ENCODE measurements around the gene ILRUN. TPM values are rescaled to one million over a fixed set of nuclear protein-coding genes. Genes with fewer than 3 reads are reported as not detected.

The ILRUN gene
- total RNA-seq, 4 donors from 2014 or later = 34.8 to 81.0 (median 52.9) TPM

DNA sequence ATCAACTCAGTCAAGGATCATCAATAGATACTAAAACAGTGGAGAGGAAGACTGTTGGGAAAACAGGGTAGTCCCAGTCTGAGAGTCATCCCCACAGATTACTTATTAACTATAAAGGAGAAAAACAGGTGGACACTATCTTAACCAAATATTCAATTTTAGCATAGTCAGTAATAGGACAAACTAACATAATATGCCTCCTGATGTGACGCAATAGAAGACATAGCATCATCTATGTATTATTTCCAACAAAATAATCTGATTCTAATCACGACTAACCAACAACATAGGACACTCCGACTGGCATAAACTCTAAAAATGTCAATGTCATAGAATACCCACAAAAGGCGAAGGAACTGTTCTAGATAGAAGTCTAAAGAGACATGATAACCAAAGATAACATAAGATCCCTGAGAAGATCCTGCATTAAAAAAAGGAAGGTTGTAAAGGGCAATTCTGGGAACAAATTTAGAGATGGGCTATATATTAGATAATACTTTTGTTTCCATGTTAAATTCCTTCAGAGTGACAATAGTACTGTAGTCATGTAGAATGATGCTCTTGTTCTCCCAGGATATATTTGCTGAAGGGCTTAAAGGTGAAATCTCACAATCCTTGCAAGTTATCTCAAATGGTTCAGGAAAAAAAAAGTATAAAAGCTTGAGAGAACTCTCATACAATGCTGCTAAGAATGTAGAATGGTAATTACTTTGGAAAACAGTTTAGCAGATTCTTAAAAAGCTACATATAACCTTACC is 28.9 kb downstream of the ILRUN start:
- Histone ChIP-seq H3K9me3 (no peaks in the 10 kb centered on the region), H3K27ac (no peak overlapping the region), H3K36me3 (no peaks in the 10 kb centered on the region), H3K27me3 (no peaks in the 10 kb centered on the region), H3K4me1 (peaks cover 0 to 48% (median 39%) of the 10 kb centered on the region in 4 donors), H3K4me3 (no peak overlapping the region)
- intact Hi-C loops (cut with DNase I; ENCODE audit: low total_unique reads) = no loop called here
- TF ChIP-seq POLR2AphosphoS5 (IDR thresholded peaks at IDR 0.05) (no peak), EP300 (IDR thresholded peaks at IDR 0.05; ENCODE audit: low read depth) (no peak), POLR2A (IDR thresholded peaks at IDR 0.05) (no peak)
- TF ChIP-seq, protein P1, sequence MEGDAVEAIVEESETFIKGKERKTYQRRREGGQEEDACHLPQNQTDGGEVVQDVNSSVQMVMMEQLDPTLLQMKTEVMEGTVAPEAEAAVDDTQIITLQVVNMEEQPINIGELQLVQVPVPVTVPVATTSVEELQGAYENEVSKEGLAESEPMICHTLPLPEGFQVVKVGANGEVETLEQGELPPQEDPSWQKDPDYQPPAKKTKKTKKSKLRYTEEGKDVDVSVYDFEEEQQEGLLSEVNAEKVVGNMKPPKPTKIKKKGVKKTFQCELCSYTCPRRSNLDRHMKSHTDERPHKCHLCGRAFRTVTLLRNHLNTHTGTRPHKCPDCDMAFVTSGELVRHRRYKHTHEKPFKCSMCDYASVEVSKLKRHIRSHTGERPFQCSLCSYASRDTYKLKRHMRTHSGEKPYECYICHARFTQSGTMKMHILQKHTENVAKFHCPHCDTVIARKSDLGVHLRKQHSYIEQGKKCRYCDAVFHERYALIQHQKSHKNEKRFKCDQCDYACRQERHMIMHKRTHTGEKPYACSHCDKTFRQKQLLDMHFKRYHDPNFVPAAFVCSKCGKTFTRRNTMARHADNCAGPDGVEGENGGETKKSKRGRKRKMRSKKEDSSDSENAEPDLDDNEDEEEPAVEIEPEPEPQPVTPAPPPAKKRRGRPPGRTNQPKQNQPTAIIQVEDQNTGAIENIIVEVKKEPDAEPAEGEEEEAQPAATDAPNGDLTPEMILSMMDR (IDR thresholded peaks at IDR 0.05) = no peak
- in situ Hi-C loops (cut with MboI; ENCODE audit: low pct_ligation_motif_present in 1 of 4, low pct_unique_long_range_greater_than_20kb in 1 of 4, low sequenced_read_pairs in 3 of 4) = no loop called here
- 77 to 82% methylated on average over 4 of the region's 4 CpGs for WGBS, 2 donors (ENCODE audit: low coverage in 1 of 2)
- DNase-seq = no peak

DNA sequence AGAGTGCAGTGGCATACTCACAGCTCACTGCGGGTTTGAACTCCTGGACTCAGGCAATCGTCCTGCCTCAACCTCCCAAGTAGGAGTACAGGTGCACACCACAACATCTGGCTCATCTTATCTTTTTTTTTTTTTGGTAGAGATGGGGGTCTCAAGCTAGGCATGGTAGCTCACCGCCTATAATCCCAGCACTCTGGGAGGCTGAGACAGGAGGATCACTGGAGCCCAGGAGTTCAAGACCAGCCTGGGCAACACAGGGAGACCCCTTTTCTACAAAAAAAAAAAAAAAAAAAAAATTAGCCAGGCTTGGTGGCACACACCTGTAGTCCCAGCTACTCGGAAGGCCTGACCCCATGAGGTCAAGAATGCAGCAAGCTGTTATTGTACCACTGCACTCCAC is 31.5 kb downstream of the ILRUN start:
- WGBS, 2 donors (ENCODE audit: low coverage in 1 of 2) = 87 to 90% methylated on average over 4 of the region's 4 CpGs
- Histone ChIP-seq H3K27me3 (no peaks in the 10 kb centered on the region), H3K4me3 (no peak overlapping the region), H3K27ac (peak overlapping the region in 3 of 4 donors; percentile 34 to 60 (median 42)), H3K9me3 (no peaks in the 10 kb centered on the region), H3K4me1 (peaks cover 0 to 32% (median 23%) of the 10 kb centered on the region in 4 donors), H3K36me3 (no peaks in the 10 kb centered on the region)
- in situ Hi-C loops (cut with MboI; ENCODE audit: low pct_ligation_motif_present in 1 of 4, low pct_unique_long_range_greater_than_20kb in 1 of 4, low sequenced_read_pairs in 3 of 4) (no loop called here), intact Hi-C loops (cut with DNase I; ENCODE audit: low total_unique reads) (no loop called here)
- DNase-seq = no peak
- TF ChIP-seq, protein P1 (IDR thresholded peaks at IDR 0.05) = no peak
- TF ChIP-seq POLR2AphosphoS5 (IDR thresholded peaks at IDR 0.05) (no peak), POLR2A (IDR thresholded peaks at IDR 0.05) (no peak), EP300 (IDR thresholded peaks at IDR 0.05; ENCODE audit: low read depth) (no peak)

DNA sequence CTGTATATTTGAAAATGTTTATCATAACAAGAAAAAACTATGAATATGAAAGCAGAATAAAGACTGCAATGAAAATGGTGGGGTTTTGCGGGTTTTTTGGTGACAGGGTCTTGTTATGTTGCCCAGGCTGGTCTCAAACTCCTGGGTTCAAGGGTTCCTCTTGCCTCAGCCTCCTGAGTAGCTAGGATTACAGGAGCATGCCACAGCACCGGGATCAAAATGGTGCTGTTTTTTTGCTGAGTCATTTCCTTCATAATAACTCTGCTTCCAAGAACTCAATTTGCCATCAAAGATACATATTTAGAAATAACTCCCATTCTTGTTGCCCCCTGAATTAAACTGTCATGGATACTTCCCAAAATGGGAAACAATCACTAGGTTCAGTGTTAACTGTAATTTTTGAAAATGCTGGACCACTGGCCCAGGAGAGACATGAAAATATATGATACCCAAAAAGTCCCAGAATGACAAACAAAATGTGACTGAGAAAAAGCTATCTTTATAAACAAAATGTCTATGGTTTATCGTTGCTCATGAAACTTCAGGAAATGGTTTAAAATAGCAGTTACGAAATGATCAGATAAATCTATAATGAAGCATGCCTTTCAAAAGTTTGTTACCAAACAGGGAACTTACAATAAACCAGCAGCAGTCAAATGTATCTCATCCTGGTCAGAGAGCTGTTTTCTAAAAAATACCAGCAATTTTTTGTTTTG is 32.2 kb downstream of the ILRUN start:
- Histone ChIP-seq H3K27ac (peak overlapping the region; percentile 34 to 60 (median 44)), H3K9me3 (no peaks in the 10 kb centered on the region), H3K36me3 (no peaks in the 10 kb centered on the region), H3K4me1 (peaks cover 0 to 32% (median 23%) of the 10 kb centered on the region in 4 donors), H3K4me3 (no peak overlapping the region), H3K27me3 (no peaks in the 10 kb centered on the region)
- in situ Hi-C loops (cut with MboI; ENCODE audit: low pct_ligation_motif_present in 1 of 4, low pct_unique_long_range_greater_than_20kb in 1 of 4, low sequenced_read_pairs in 3 of 4) = no loop called here
- TF ChIP-seq, protein P1 (IDR thresholded peaks at IDR 0.05) = no peak
- TF ChIP-seq EP300 (IDR thresholded peaks at IDR 0.05; ENCODE audit: low read depth) (no peak), POLR2AphosphoS5 (IDR thresholded peaks at IDR 0.05) (no peak), POLR2A (IDR thresholded peaks at IDR 0.05) (no peak)
- intact Hi-C loops (cut with DNase I; ENCODE audit: low total_unique reads) = no loop called here
- DNase-seq = no peak
- WGBS, 2 donors (ENCODE audit: low coverage in 1 of 2) = 52 to 63% methylated on average over 4 of the region's 4 CpGs

DNA sequence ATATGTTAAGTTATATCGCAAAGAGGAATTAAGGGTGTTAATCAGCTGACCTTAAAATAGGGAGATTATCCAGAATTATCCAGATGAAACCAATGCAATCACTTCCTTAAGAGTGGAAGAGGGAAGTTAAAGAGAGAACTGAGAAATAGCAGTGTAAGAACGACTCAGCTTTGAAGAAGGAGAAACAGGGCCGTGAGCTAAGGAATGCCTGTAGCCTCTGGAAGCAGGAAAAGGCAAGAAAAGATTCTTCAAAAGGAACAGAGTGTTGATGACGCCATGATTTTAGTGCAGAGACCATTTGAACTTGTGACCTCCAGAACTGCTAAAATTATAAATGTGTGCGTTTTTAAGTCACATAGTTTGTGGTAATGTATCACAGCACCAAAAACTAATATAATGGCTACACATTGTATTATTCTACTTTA is 32.7 kb downstream of the ILRUN start:
- H3K4me1 ChIP-seq = peaks cover 2 to 36% (median 25%) of the 10 kb centered on the region in 4 donors
- TF ChIP-seq, protein P1 (IDR thresholded peaks at IDR 0.05) = no peak
- TF ChIP-seq EP300 (IDR thresholded peaks at IDR 0.05; ENCODE audit: low read depth) (no peak), POLR2A (IDR thresholded peaks at IDR 0.05) (no peak), POLR2AphosphoS5 (IDR thresholded peaks at IDR 0.05) (no peak)

More for the DNA sequence above, 32.7 kb downstream of the ILRUN start:
- WGBS, 2 donors (ENCODE audit: low coverage in 1 of 2) = 70 to 78% methylated on average over 4 to 5 of the region's 5 CpGs
- Histone ChIP-seq H3K27ac (peak overlapping the region; percentile 34 to 60 (median 44)), H3K4me3 (no peak overlapping the region), H3K27me3 (no peaks in the 10 kb centered on the region), H3K9me3 (no peaks in the 10 kb centered on the region), H3K36me3 (no peaks in the 10 kb centered on the region)
- no peak for DNase-seq
- in situ Hi-C loops (cut with MboI; ENCODE audit: low pct_ligation_motif_present in 1 of 4, low pct_unique_long_range_greater_than_20kb in 1 of 4, low sequenced_read_pairs in 3 of 4) = no loop called here
- intact Hi-C loops (cut with DNase I; ENCODE audit: low total_unique reads) = no loop called here

All from transverse colon (tissue), 4 donors.